Measurements from ENCODE around the gene GTPBP2.

Gene GTPBP2

DNA sequence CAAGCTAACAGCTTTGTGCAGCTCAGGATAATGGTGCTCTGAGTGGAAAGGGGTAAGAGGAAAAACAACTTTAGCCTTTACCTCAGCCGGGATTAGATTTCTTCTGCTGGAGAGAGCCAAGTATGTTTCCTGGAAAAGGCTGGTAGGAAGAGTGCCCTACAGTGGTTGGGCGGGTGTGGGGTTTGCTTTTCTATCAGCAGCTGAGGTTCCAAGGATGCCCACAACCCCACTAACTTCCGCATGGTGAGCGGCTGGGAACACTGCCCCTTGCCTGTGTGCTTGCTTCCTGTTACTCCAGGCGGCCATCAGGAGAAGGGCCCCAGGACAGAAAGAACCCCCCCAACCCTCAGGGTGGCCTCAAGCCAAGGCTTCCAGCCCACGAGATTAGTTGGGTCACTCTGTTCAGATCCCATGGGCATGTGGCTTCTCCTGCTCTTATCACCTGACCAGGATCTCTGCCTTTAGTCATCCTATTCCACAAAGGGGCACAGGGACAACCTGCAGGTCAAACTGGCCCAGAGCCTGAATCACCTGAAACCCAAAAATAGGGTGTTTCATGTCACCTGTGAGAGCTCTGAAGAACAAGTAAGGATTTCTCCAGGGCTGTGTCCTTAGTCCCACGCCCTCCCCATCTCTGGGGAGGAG lies 48.0 kb upstream of the GTPBP2 start:
- Histone ChIP-seq H3K4me3 (ENCODE audit: low read depth, low read length, poor library complexity, severe bottlenecking) (no peak overlapping the region), H3K36me3 (ENCODE audit: insufficient read depth, low read length) (peaks cover 90% of the 10 kb centered on the region)

DNA sequence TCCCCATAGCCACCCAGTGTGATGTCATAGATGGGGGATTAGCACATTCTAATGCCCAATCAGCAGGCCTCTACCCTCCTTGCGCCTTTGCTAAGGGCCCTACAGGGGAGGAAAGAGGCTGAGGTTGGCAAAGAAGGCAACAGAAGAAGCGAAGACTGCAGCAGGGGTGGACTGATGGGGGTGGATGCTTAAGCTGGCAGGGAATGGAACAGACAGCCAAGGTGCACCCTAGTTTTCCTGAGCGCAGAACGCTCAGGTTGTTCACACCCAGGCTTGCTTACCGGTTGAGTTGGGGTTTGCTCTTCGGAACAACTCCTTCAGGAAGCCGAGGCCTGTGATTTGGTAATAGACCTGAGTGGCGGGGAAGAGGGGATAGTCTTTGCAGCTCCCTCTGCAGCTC lies 45.9 kb upstream of the GTPBP2 start:
- Histone ChIP-seq H3K9me3 (ENCODE audit: low read length) (no peaks in the 10 kb centered on the region), H3K4me3 (ENCODE audit: low read depth, low read length, poor library complexity, severe bottlenecking) (no peak overlapping the region), H3K79me2 (ENCODE audit: insufficient read depth, low read length) (no peaks in the 10 kb centered on the region), H3K27me3 (ENCODE audit: insufficient read depth, low read length) (no peaks in the 10 kb centered on the region), H3K9me2 (ENCODE audit: low read depth, low read length) (no peaks in the 10 kb centered on the region), H3K4me2 (ENCODE audit: low read length) (no peak overlapping the region), H3K27ac (ENCODE audit: low read depth, low read length, poor library complexity, severe bottlenecking) (no peak overlapping the region), H3K4me1 (ENCODE audit: insufficient read depth, low read length, severe bottlenecking) (no peaks in the 10 kb centered on the region), H4K20me1 (ENCODE audit: insufficient read depth, low read length) (no peaks in the 10 kb centered on the region), H3F3A (ENCODE audit: insufficient read depth, low read length) (no peaks in the 10 kb centered on the region), H2AFZ (ENCODE audit: low read length) (no peak overlapping the region), H3K36me3 (ENCODE audit: insufficient read depth, low read length) (peaks cover 87% of the 10 kb centered on the region), H3K9ac (ENCODE audit: low read length) (no peak overlapping the region)
- TF ChIP-seq CTCF (IDR thresholded peaks at IDR 0.05; ENCODE audit: low read length) (no peak), EZH2 (IDR thresholded peaks at IDR 0.05; ENCODE audit: borderline replicate concordance, low read length) (no peak)

More for the DNA sequence above, 48.0 kb upstream of the GTPBP2 start:
- no peaks in the 10 kb centered on the region for H3K27me3 ChIP-seq (ENCODE audit: insufficient read depth, low read length)
- H3K9me3 ChIP-seq (ENCODE audit: low read length) = no peaks in the 10 kb centered on the region
- no peaks in the 10 kb centered on the region for H3K4me1 ChIP-seq (ENCODE audit: insufficient read depth, low read length, severe bottlenecking)
- H3K4me2 ChIP-seq (ENCODE audit: low read length) = no peak overlapping the region
- no peak overlapping the region for H2AFZ ChIP-seq (ENCODE audit: low read length)
- no peak overlapping the region for H3K27ac ChIP-seq (ENCODE audit: low read depth, low read length, poor library complexity, severe bottlenecking)
- H3K79me2 ChIP-seq (ENCODE audit: insufficient read depth, low read length) = no peaks in the 10 kb centered on the region
- no peaks in the 10 kb centered on the region for H3F3A ChIP-seq (ENCODE audit: insufficient read depth, low read length)
- no peaks in the 10 kb centered on the region for H3K9me2 ChIP-seq (ENCODE audit: low read depth, low read length)
- H3K9ac ChIP-seq (ENCODE audit: low read length) = no peak overlapping the region
- no peaks in the 10 kb centered on the region for H4K20me1 ChIP-seq (ENCODE audit: insufficient read depth, low read length)
- no peak for TF ChIP-seq EZH2 (IDR thresholded peaks at IDR 0.05; ENCODE audit: borderline replicate concordance, low read length)
- no peak for TF ChIP-seq CTCF (IDR thresholded peaks at IDR 0.05; ENCODE audit: low read length)

DNA sequence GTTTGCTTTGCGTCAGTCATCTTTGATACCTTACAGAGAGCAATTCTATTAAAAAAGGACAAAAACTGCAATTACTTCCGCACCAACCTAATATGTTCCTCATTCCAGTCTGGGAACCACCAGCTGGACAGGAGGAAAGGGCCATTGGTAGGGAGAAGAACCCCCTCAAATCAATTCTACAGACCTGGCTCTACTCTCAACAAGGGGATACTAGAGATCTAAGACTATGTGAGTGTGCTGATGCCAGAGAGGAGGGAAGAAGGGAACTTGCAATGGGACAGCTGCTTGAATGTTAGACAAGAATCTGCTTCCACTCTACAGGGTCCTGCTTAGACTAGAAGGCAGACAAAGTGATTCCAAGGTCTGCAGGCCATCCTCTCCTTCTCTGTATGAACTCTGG lies 45.2 kb upstream of the GTPBP2 start:
- Histone ChIP-seq H3K36me3 (ENCODE audit: insufficient read depth, low read length) (peaks cover 82% of the 10 kb centered on the region), H3K9me2 (ENCODE audit: low read depth, low read length) (no peaks in the 10 kb centered on the region), H2AFZ (ENCODE audit: low read length) (no peak overlapping the region), H3F3A (ENCODE audit: insufficient read depth, low read length) (no peaks in the 10 kb centered on the region), H3K4me1 (ENCODE audit: insufficient read depth, low read length, severe bottlenecking) (no peaks in the 10 kb centered on the region), H3K79me2 (ENCODE audit: insufficient read depth, low read length) (no peaks in the 10 kb centered on the region), H3K4me2 (ENCODE audit: low read length) (no peak overlapping the region), H3K27ac (ENCODE audit: low read depth, low read length, poor library complexity, severe bottlenecking) (no peak overlapping the region), H3K9ac (ENCODE audit: low read length) (no peak overlapping the region), H3K27me3 (ENCODE audit: insufficient read depth, low read length) (no peaks in the 10 kb centered on the region), H3K4me3 (ENCODE audit: low read depth, low read length, poor library complexity, severe bottlenecking) (no peak overlapping the region), H3K9me3 (ENCODE audit: low read length) (no peaks in the 10 kb centered on the region), H4K20me1 (ENCODE audit: insufficient read depth, low read length) (no peaks in the 10 kb centered on the region)
- TF ChIP-seq EZH2 (IDR thresholded peaks at IDR 0.05; ENCODE audit: borderline replicate concordance, low read length) (no peak), CTCF (IDR thresholded peaks at IDR 0.05; ENCODE audit: low read length) (no peak)

Data from OCI-LY1 (cell line).